Osteocyte (in vitro differentiated cells): Measurements from ENCODE around the gene BAIAP3. TPM values are rescaled to one million over a fixed set of nuclear protein-coding genes. Genes with fewer than 3 reads are reported as not detected.

Experiments
- DNase-seq: peaks from one replicate; pipeline ENCODE4 v3.0.0; 2021; ENCODE audit warnings: mixed read lengths; ENCODE audit not compliant: unreplicated experiment; ENCODE audit errors: extremely low spot score
- H3K27ac Mint-ChIP-seq: one replicate; pipeline ENCODE4 v1.8.0; 2021; ENCODE audit warnings: mild to moderate bottlenecking, mixed read lengths; ENCODE audit not compliant: unreplicated experiment
- H3K27me3 Mint-ChIP-seq: one replicate; pipeline ENCODE4 v1.8.0; 2021; ENCODE audit warnings: mixed read lengths; ENCODE audit not compliant: unreplicated experiment
- H3K36me3 Mint-ChIP-seq: one replicate; pipeline ENCODE4 v1.8.0; 2021; ENCODE audit warnings: mixed read lengths; ENCODE audit not compliant: unreplicated experiment
- H3K4me1 Mint-ChIP-seq: one replicate; pipeline ENCODE4 v1.8.0; 2021; ENCODE audit warnings: mixed read lengths; ENCODE audit not compliant: unreplicated experiment
- H3K4me3 Mint-ChIP-seq: one replicate; pipeline ENCODE4 v1.8.0; 2021; ENCODE audit warnings: mild to moderate bottlenecking, moderate library complexity, mixed read lengths; ENCODE audit not compliant: unreplicated experiment
- H3K9me3 Mint-ChIP-seq: one replicate; pipeline ENCODE4 v1.8.0; 2021; ENCODE audit warnings: mixed read lengths; ENCODE audit not compliant: unreplicated experiment
- CTCF ChIP-seq: fragments of 200-600 bp; sonication (generic); IDR thresholded peaks from 2 replicates; pipeline ENCODE4 v1.5.0; 2021; ENCODE audit warnings: antibody characterized with exemption, mild to moderate bottlenecking, moderate library complexity
- total RNA-seq: library from RNA; stranded (reverse); gene quantifications from 2 replicates; pipeline ENCODE4 v1.2.1, GENCODE V29; 2021

Gene BAIAP3
- total RNA-seq, 1 donor from 2014 or later: 0.48 TPM

- H3K4me1 Mint-ChIP-seq: peaks cover 20% of the 10 kb centered on the region
- H3K9me3 Mint-ChIP-seq: no peaks in the 10 kb centered on the region
- H3K4me3 Mint-ChIP-seq: no peak overlapping the region
- no peak for DNase-seq
- TF ChIP-seq CTCF: no peak
- no peaks in the 10 kb centered on the region for H3K27me3 Mint-ChIP-seq
- H3K27ac Mint-ChIP-seq: no peak overlapping the region
- H3K36me3 Mint-ChIP-seq: peaks cover 14% of the 10 kb centered on the region
These were observed 48.4 kb downstream of the BAIAP3 start for GRCh38 chr16:1381612-1382406.

- Mint-ChIP-seq H3K4me1 (peaks cover 10% of the 10 kb centered on the region), H3K9me3 (no peaks in the 10 kb centered on the region), H3K27me3 (no peaks in the 10 kb centered on the region), H3K36me3 (peaks cover 11% of the 10 kb centered on the region), H3K27ac (no peak overlapping the region), H3K4me3 (no peak overlapping the region)
- TF ChIP-seq CTCF: no peak
- DNase-seq: no peak
These were observed 50.1 kb downstream of the BAIAP3 start for GRCh38 chr16:1383556-1383955.

GRCh38 chr16:1385232-1385631, 51.8 kb downstream of the BAIAP3 start:
- DNase-seq: no peak
- Mint-ChIP-seq H3K9me3 (no peaks in the 10 kb centered on the region), H3K27ac (no peak overlapping the region), H3K4me1 (peaks cover 2% of the 10 kb centered on the region), H3K36me3 (peaks cover 13% of the 10 kb centered on the region), H3K27me3 (no peaks in the 10 kb centered on the region), H3K4me3 (no peak overlapping the region)
- TF ChIP-seq CTCF: no peak

- Mint-ChIP-seq H3K27me3 (no peaks in the 10 kb centered on the region), H3K36me3 (peaks cover 13% of the 10 kb centered on the region), H3K4me1 (no peaks in the 10 kb centered on the region), H3K4me3 (no peak overlapping the region), H3K9me3 (no peaks in the 10 kb centered on the region), H3K27ac (no peak overlapping the region)
- no peak for DNase-seq
- no peak for TF ChIP-seq CTCF
These were observed 53.9 kb downstream of the BAIAP3 start for GRCh38 chr16:1387331-1387730.

GRCh38 chr16:1389762-1390161, 56.3 kb downstream of the BAIAP3 start:
- Mint-ChIP-seq H3K4me1 (no peaks in the 10 kb centered on the region), H3K9me3 (no peaks in the 10 kb centered on the region), H3K27ac (no peak overlapping the region), H3K27me3 (no peaks in the 10 kb centered on the region), H3K36me3 (peaks cover 18% of the 10 kb centered on the region), H3K4me3 (no peak overlapping the region)
- TF ChIP-seq CTCF: no peak
- DNase-seq: no peak
